ENCODE measurements around the gene IRX1.

Gene IRX1

GRCh38 chr5:3601061-3601710, 5.6 kb downstream of the IRX1 start:
- DNase-seq, result no peak

- no peak for DNase-seq
Measured at GRCh38 chr5:3601911-3602782, 6.5 kb downstream of the IRX1 start.

GRCh38 chr5:3602785-3603502, 7.3 kb downstream of the IRX1 start:
- DNase-seq, result no peak

GRCh38 chr5:3604501-3604900, 8.9 kb downstream of the IRX1 start:
- DNase-seq, result no peak

DNA sequence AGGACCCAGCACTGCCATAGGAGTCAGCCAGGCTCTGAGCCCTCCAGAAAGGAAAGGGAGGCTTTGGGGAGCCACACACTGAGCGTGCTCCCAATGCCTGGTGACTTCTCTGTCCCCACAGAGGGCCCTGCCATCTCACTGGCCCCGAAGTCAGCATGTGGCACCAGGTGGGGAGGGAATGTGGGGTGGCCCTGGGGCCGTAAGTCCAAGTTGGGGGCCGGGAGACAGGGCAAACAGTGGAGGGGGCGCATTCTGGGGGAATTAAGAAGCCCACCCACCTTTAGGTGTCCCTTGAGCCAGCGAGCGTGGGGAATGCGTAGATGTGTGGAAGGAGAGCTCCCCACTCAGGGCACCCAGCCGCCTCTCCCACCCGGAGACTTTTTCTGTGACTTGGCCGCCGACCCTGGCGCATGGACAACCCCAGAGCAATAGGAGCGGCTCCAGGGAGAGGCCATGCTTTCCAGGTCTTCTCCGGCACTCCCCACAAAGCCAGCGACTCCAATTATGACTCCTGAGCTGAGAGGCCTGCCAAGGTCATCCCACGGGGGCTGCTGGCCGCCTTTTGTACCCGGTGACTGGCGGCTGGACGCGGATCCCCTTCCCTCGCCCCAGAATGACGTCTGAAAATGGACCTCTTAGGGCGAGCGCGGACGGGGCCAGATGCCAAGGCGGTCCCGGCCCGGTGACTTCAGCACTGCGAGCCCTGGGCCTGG, 9.8 kb downstream of the IRX1 start:
- DNase-seq, result no peak

DNA sequence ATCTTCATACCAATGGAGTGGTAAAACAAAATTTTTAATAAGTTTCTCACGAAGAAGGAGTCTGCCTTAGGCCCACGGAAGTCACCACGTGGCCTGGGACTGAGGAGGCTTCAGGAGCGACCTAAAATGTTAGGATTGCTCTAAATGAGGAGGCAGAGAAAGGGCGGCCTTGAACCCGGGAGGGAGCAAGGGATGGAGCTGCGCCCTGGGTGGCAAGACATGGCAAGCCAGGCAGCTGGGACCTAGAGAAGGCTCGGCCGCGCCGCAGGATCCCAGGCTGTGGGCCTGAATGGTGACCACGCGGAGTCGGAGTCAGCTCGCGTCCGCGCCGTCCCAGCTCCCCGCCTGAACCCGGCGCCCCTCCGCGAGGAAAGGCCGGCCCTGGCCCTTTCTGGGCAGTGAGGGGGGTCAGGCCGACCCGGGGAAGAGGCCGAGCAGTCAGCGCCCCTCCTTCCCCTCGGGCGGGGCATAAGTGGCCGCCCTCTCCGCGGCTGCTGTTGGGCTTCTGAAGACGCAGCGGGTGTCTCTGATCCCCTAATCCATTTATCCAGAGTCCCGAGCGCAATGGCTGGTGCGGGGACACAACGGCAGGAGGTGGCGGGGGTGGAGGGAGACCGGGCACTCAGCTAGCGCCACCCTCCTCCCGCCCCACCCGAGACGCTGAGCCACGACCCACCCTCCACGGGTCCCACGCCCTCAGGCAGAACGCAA, 10.6 kb downstream of the IRX1 start:
- no peak for DNase-seq

GRCh38 chr5:3607541-3608181, 12.0 kb downstream of the IRX1 start:
- DNase-seq, result no peak

GRCh38 chr5:3609120-3609681, 13.6 kb downstream of the IRX1 start:
- no peak for DNase-seq

GRCh38 chr5:3612591-3613042, 17.0 kb downstream of the IRX1 start:
- no peak for DNase-seq

DNA sequence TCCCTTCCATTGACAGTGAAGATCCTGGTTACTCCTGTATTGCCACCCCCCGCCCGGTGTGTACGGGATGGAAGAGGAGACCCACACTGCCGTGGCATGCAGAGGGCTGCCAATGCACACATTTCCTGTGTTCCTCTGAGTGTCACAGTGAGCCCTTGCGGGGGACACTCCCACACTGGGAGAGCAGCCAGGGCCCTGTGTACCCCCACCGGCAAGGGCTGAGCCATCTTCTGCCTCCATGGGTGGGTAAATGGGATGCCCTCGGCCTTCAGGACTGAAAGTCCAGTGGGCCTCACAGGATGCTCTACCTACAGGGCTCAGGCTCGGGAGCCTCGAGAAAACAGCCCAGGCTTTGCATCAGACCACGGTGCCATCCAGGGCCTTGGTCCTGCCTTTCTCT, 18.1 kb downstream of the IRX1 start:
- no peak for DNase-seq

GRCh38 chr5:3615217-3615616, 19.6 kb downstream of the IRX1 start:
- DNase-seq, result no peak

DNA sequence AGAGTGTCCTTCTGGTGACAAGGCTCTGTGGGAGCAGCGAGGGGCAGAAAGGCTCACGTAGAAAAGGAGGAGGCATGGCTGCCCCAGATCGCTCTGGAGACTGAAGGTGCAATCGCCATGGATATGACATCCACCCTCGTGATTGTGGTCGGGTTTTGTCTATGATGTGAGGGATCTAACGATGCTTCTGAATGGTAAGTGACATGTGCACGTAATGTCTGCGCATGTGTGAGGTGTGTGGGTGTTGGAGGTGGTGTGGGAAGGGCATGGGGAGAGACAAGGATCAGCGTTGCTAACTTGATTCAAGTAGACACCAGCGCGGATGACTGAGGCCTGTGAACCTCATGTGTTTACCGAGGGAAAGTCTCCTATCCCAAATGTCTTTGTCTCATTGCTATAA, 20.2 kb downstream of the IRX1 start:
- no peak for DNase-seq

GRCh38 chr5:3619579-3619978, 23.9 kb downstream of the IRX1 start:
- DNase-seq, result no peak

DNA sequence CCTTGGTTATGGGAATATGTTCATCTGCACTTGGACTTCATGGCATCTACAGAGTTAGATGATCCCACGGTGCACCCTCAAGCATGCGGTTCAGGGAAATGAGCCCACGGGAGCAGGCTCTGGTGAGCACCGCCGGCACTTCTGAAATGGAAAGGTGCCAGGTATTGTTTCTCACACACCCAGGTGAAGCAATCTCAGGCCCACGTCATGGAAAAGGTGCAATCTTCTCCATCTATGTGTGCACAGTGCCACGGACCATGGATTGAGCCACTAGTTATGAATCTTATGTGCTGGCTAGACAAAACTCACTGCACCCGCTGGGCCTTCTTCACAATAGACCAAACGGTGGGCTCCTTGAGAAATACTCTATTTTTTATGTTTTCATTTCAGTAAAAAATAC, 27.3 kb downstream of the IRX1 start:
- DNase-seq, result no peak

GRCh38 chr5:3625626-3626025, 30.0 kb downstream of the IRX1 start:
- no peak for DNase-seq

DNA sequence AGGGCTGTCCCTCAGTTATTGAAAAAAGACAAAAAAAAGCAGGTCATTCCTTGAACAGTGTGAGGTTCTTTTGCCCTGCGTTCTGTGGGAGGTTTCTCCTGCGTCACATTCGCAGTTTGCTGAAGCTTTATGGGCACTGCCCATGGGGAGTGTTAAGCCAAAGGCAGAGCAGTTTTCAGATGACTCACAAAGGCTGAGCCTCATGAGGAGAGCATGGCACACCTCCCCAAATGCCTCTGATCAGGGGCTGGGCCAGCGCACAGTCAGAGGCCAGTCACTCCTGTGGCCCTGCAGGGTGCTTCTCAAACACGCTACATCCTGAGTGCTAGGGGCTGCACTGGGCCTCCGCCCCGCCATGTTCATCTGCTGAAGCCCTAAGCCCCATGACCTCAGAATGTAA, 38.4 kb downstream of the IRX1 start:
- DNase-seq, result no peak

GRCh38 chr5:3639175-3639574, 43.5 kb downstream of the IRX1 start:
- DNase-seq, result no peak

DNA sequence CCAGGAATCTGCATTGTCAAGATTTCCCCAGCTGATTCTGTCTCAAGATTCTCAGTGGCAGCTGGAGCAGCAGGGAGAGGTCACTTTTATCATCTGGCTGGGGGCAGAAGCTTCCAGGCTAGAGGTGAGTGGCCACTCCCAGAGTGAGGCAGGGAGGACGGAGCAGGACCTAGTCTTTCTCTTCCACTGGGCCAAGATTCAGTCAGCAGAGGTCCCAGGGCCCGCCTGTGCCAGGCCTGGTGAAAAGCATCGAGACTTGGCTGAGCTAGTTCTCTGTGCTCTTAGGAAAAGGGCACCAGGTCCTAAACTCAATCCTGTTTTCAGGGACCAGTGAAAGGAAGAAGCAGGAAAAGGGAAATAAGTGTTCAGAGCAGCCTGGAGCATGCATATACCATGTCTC, 46.6 kb downstream of the IRX1 start:
- DNase-seq, result no peak

DNA sequence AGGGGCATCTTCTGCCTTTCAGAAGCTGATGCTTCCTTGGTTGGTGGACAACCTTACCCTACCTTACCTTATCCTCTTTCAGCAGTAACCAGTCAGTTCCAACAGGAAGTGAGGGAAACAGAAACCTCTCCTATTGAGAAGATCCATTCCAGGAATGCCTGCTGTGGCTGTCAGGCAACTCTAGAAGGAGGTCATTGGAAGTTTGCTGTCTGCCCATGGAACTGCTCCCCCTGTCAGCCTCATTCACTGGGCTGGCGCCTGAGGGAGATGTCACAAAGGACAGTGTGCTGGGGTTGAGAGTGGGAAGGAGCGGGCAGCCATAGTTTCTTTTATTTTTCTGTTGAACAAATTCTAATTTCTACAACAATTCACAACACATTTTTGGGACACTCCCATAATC, 54.7 kb downstream of the IRX1 start:
- no peak for DNase-seq

GRCh38 chr5:3650868-3651267, 55.2 kb downstream of the IRX1 start:
- DNase-seq, result no peak

Measured in KG1 (cell line).